ENCODE results near the gene SRGAP3.

The SRGAP3 gene

GRCh38 chr3:9216736-9217135 is 32.7 kb downstream of the SRGAP3 start:
- Histone ChIP-seq H3K4me1 (ENCODE audit: low read length) (peaks cover 26% of the 10 kb centered on the region), H3K4me2 (ENCODE audit: low read length) (no peak overlapping the region), H3K9me3 (ENCODE audit: insufficient read depth, low read length) (no peaks in the 10 kb centered on the region), H3K27me3 (ENCODE audit: low read depth, low read length) (no peaks in the 10 kb centered on the region), H3K27ac (ENCODE audit: low read length) (no peak overlapping the region), H3K36me3 (replicated peaks; ENCODE audit: low read depth, low read length) (no peaks in the 10 kb centered on the region), H4K20me1 (ENCODE audit: insufficient read depth, low read length) (no peaks in the 10 kb centered on the region), H3K4me3 (ENCODE audit: low read length) (no peak overlapping the region), H2AFZ (ENCODE audit: low read depth, low read length) (no peak overlapping the region), H3K79me2 (ENCODE audit: low read length) (no peaks in the 10 kb centered on the region), H3K9ac (ENCODE audit: low read length) (no peak overlapping the region)
- TF ChIP-seq EZH2phosphoT487 (IDR thresholded peaks at IDR 0.05; ENCODE audit: low read depth) (no peak), CTCF (IDR thresholded peaks at IDR 0.05; ENCODE audit: low read depth, low read length) (no peak)

DNA sequence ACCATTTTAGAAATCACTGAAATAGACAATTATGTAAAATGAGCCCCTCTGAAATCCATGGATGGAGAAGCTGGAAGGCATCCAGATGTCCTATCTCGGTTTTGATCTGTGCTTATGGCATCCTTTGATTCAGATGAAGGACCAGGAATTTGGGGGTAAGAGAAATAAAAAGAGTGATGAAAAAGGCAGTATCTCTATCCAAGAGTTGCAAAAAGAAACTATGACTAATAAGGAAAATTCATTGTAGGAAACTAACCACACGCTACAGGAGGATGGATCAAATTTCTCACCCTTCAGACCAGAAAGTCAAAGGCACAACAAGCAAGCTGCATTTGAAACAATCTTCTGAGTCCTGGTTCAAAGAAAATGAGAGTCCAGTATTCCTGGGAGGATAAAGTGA is 34.8 kb downstream of the SRGAP3 start:
- no peak overlapping the region for H3K27ac ChIP-seq (ENCODE audit: low read length)
- no peaks in the 10 kb centered on the region for H3K79me2 ChIP-seq (ENCODE audit: low read length)
- H2AFZ ChIP-seq (ENCODE audit: low read depth, low read length): no peak overlapping the region

DNA sequence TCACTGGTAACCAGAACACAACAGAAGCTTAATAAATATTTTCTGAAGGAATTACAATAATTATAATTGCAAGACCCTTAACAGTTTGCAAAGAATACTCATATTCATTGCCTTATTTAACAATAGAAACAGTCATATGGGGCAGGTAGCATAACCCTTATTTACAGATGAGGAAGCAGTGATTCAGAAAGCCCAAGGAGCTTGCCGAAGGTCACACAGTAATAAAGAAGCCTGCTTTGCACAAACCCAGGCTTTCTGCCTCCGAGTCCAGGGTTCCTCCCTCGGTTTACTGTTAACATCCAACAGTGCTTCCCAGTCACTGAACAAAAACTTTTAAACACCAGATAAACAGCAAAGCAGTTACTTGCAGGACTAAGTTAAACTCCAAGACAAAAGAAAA is 35.3 kb downstream of the SRGAP3 start:
- Histone ChIP-seq H3K9ac (ENCODE audit: low read length) (no peak overlapping the region), H2AFZ (ENCODE audit: low read depth, low read length) (no peak overlapping the region), H3K9me3 (ENCODE audit: insufficient read depth, low read length) (no peaks in the 10 kb centered on the region), H4K20me1 (ENCODE audit: insufficient read depth, low read length) (no peaks in the 10 kb centered on the region), H3K4me2 (ENCODE audit: low read length) (no peak overlapping the region), H3K79me2 (ENCODE audit: low read length) (no peaks in the 10 kb centered on the region), H3K27me3 (ENCODE audit: low read depth, low read length) (no peaks in the 10 kb centered on the region), H3K36me3 (replicated peaks; ENCODE audit: low read depth, low read length) (no peaks in the 10 kb centered on the region), H3K27ac (ENCODE audit: low read length) (no peak overlapping the region), H3K4me3 (ENCODE audit: low read length) (no peak overlapping the region), H3K4me1 (ENCODE audit: low read length) (peaks cover 35% of the 10 kb centered on the region)
- TF ChIP-seq CTCF (IDR thresholded peaks at IDR 0.05; ENCODE audit: low read depth, low read length): no peak
- no peak for TF ChIP-seq EZH2phosphoT487 (IDR thresholded peaks at IDR 0.05; ENCODE audit: low read depth)

More for the DNA sequence above, 34.8 kb downstream of the SRGAP3 start:
- no peak for TF ChIP-seq EZH2phosphoT487 (IDR thresholded peaks at IDR 0.05; ENCODE audit: low read depth)
- TF ChIP-seq CTCF (IDR thresholded peaks at IDR 0.05; ENCODE audit: low read depth, low read length): no peak
- Histone ChIP-seq H3K4me3 (ENCODE audit: low read length) (no peak overlapping the region), H3K9me3 (ENCODE audit: insufficient read depth, low read length) (no peaks in the 10 kb centered on the region), H3K27me3 (ENCODE audit: low read depth, low read length) (no peaks in the 10 kb centered on the region), H3K36me3 (replicated peaks; ENCODE audit: low read depth, low read length) (no peaks in the 10 kb centered on the region), H3K9ac (ENCODE audit: low read length) (no peak overlapping the region), H3K4me1 (ENCODE audit: low read length) (peaks cover 35% of the 10 kb centered on the region), H3K4me2 (ENCODE audit: low read length) (no peak overlapping the region), H4K20me1 (ENCODE audit: insufficient read depth, low read length) (no peaks in the 10 kb centered on the region)

GRCh38 chr3:9213019-9213634 is 36.3 kb downstream of the SRGAP3 start:
- Histone ChIP-seq H3K4me2 (ENCODE audit: low read length) (no peak overlapping the region), H3K4me3 (ENCODE audit: low read length) (no peak overlapping the region), H3K27me3 (ENCODE audit: low read depth, low read length) (no peaks in the 10 kb centered on the region), H3K79me2 (ENCODE audit: low read length) (no peaks in the 10 kb centered on the region), H3K4me1 (ENCODE audit: low read length) (peaks cover 35% of the 10 kb centered on the region), H3K9ac (ENCODE audit: low read length) (no peak overlapping the region), H4K20me1 (ENCODE audit: insufficient read depth, low read length) (no peaks in the 10 kb centered on the region), H3K9me3 (ENCODE audit: insufficient read depth, low read length) (no peaks in the 10 kb centered on the region), H2AFZ (ENCODE audit: low read depth, low read length) (no peak overlapping the region), H3K36me3 (replicated peaks; ENCODE audit: low read depth, low read length) (no peaks in the 10 kb centered on the region), H3K27ac (ENCODE audit: low read length) (no peak overlapping the region)
- TF ChIP-seq CTCF (IDR thresholded peaks at IDR 0.05; ENCODE audit: low read depth, low read length) (no peak), EZH2phosphoT487 (IDR thresholded peaks at IDR 0.05; ENCODE audit: low read depth) (no peak)

Measured in OCI-LY3 (cell line).